Astrocyte (in vitro differentiated cells and primary cell): ENCODE data around the gene ELN.

Experiments
- EZH2 ChIP-seq: IDR thresholded peaks from 2 replicates; pipeline ENCODE4 v1.6.1; 2012; ENCODE audit warnings: mild to moderate bottlenecking, low read length, inconsistent platforms; ENCODE audit not compliant: insufficient read depth
- TF ChIP-seq, protein P1 (sequence below): IDR thresholded peaks from 2 replicates; pipeline ENCODE4 v1.5.1; 2011; ENCODE audit warnings: low read depth, mild to moderate bottlenecking, inconsistent platforms, low read length, moderate library complexity; ENCODE audit not compliant: insufficient read depth

DNA sequence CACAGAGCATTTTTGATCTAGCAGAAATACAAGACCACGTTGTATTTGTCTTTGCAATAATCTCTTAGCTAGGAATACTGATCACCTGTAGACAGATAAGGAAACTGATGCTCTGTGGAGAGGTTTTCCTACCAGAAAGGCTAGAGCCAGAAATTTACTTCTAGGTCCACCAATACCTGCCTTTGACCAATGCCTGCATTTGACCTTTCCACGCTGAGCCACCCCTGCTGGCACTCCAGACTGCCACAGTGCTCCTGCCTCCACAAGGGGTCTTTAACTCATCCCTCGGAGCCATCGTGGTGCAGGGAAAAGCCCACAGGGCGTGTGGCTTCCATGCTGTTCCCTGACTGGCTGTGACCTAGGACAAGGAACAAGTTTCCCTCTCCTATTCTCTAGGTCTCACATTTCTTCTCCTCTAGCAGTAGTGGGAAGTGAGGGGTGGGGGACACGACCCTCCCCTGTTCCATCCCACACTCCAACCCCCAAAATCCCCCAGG lies 1.5 kb upstream of the ELN start:
- TF ChIP-seq, protein P1, sequence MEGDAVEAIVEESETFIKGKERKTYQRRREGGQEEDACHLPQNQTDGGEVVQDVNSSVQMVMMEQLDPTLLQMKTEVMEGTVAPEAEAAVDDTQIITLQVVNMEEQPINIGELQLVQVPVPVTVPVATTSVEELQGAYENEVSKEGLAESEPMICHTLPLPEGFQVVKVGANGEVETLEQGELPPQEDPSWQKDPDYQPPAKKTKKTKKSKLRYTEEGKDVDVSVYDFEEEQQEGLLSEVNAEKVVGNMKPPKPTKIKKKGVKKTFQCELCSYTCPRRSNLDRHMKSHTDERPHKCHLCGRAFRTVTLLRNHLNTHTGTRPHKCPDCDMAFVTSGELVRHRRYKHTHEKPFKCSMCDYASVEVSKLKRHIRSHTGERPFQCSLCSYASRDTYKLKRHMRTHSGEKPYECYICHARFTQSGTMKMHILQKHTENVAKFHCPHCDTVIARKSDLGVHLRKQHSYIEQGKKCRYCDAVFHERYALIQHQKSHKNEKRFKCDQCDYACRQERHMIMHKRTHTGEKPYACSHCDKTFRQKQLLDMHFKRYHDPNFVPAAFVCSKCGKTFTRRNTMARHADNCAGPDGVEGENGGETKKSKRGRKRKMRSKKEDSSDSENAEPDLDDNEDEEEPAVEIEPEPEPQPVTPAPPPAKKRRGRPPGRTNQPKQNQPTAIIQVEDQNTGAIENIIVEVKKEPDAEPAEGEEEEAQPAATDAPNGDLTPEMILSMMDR, result no peak
- no peak for TF ChIP-seq EZH2
